CD4-positive, alpha-beta T cell (primary cell): ENCODE data around the gene CPNE9. TPM values are rescaled to one million over a fixed set of nuclear protein-coding genes. Genes with fewer than 3 reads are reported as not detected.

ENCODE experiments used
- ATAC-seq: fragments of 200-7000 bp; cut with Tn5 transposase; one replicate; pipeline ENCODE4 v1.10.0; 2022; ENCODE audit warnings: mild to moderate bottlenecking; ENCODE audit not compliant: poor library complexity
- CTCF ChIA-PET: fragments of 350-600 bp; sonication (Branson Sonifier 250); formaldehyde crosslinking; loops from one replicate; lab custom pipeline; 2021; ENCODE audit warnings: antibody characterized with exemption, inconsistent platforms; lab: Charles Lee
- POLR2A ChIA-PET: fragments of 350-600 bp; sonication (Branson Sonifier 250); formaldehyde crosslinking; loops from one replicate; lab custom pipeline; 2021; ENCODE audit warnings: antibody characterized with exemption, inconsistent platforms; lab: Charles Lee
- DNase-seq, 14 experiments: peaks; one replicate each; pipeline ENCODE4 v3.0.0-alpha.2; 2013 to 2020; ENCODE audit warnings: mixed read lengths in 2 of 14
- H3K27ac ChIP-seq, 2 donors: one replicate each; pipeline versions ENCODE4 v1.5.1 to v1.7.0; 2013; ENCODE audit warnings: low read length in 2 of 2, low read depth in 1 of 2, mild to moderate bottlenecking in 1 of 2
- H3K27me3 ChIP-seq, 2 experiments: 1 replicate in 1 of 2; 2 replicates in 1 of 2; pipeline versions ENCODE4 v1.6.1 to v1.7.0; 2013; ENCODE audit warnings: low read length in 2 of 2, control low read depth in 1 of 2, mild to moderate bottlenecking in 1 of 2, moderate library complexity in 1 of 2; ENCODE audit not compliant: insufficient read depth in 2 of 2, control insufficient read depth in 1 of 2
- H3K36me3 ChIP-seq: one replicate; pipeline ENCODE4 v1.6.1; 2013; ENCODE audit warnings: low read length, control low read depth; ENCODE audit not compliant: insufficient read depth
- H3K4me1 ChIP-seq: one replicate; pipeline ENCODE4 v1.6.1; 2013; ENCODE audit warnings: low read length, control low read depth; ENCODE audit not compliant: insufficient read depth
- H3K4me3 ChIP-seq: one replicate; pipeline ENCODE4 v1.5.1; 2013; ENCODE audit warnings: mild to moderate bottlenecking, low read length, moderate library complexity
- H3K9me3 ChIP-seq, 2 experiments: 1 replicate in 1 of 2; 2 replicates in 1 of 2; pipeline versions ENCODE4 v1.6.1 to v1.7.0; 2013; ENCODE audit warnings: low read length in 2 of 2, mild to moderate bottlenecking in 2 of 2, control low read depth in 1 of 2, moderate library complexity in 1 of 2; ENCODE audit not compliant: control insufficient read depth in 1 of 2, insufficient read depth in 1 of 2
- H3K27ac Mint-ChIP-seq: one replicate; pipeline ENCODE4 v1.8.0; 2020; ENCODE audit warnings: mixed read lengths
- H3K27me3 Mint-ChIP-seq: one replicate; pipeline ENCODE4 v1.8.0; 2021; ENCODE audit warnings: mixed read lengths
- H3K36me3 Mint-ChIP-seq: one replicate; pipeline ENCODE4 v1.8.0; 2021; ENCODE audit warnings: low read depth, mixed read lengths
- H3K4me1 Mint-ChIP-seq: one replicate; pipeline ENCODE4 v1.8.0; 2021; ENCODE audit warnings: low read depth, mixed read lengths
- H3K4me3 Mint-ChIP-seq: one replicate; pipeline ENCODE4 v1.8.0; 2020; ENCODE audit warnings: mild to moderate bottlenecking, mixed read lengths
- H3K9me3 Mint-ChIP-seq: one replicate; pipeline ENCODE4 v1.8.0; 2020; ENCODE audit warnings: mixed read lengths
- CTCF ChIP-seq: fragments of 200-600 bp; IDR thresholded peaks from one replicate; pipeline ENCODE4 v1.8.0; 2022; ENCODE audit warnings: antibody characterized with exemption, mild to moderate bottlenecking
- intact Hi-C, 2 experiments: fragments of 100-400 bp; cut with DNase I in 1 of 2; cut with micrococcal nuclease in 1 of 2; formaldehyde crosslinking; loops; one replicate each; pipeline versions ENCODE4 v1.15.1 to v1.9.0; 2023 to 2025; cut with DNase I, micrococcal nuclease
- total RNA-seq, 174 experiments: library from RNA in 2 of 174; stranded (reverse) in 2 of 174; gene quantifications; one replicate each; pipeline ENCODE4 v1.2.3 and lab custom pipeline; 2021 to 2026

Gene CPNE9
- total RNA-seq, 2 experiments from 2014 or later, result 0.33 to 0.45 TPM

- peak overlapping the region; percentile 95 for H3K4me3 Mint-ChIP-seq
- CTCF ChIA-PET, result interaction anchor here (1.4 kb wide), 1 partner anchor 182 kb away, joined by 4 read pairs; no protein-coding TSS in a partner anchor
- DNase-seq (no peak), ATAC-seq (no peak)
- peaks cover 49% of the 10 kb centered on the region for H3K36me3 ChIP-seq
- peaks cover 77% of the 10 kb centered on the region for H3K36me3 Mint-ChIP-seq
- POLR2A ChIA-PET, result interaction anchor here (0.6 to 3.3 kb wide), 8 partner anchors 19 to 387 kb away, joined by 3 to 41 read pairs (median 6); partner anchors contain the start of genes ARPC4, BRPF1, MTMR14 and TADA3
- no peaks in the 10 kb centered on the region for H3K9me3 Mint-ChIP-seq
- TF ChIP-seq CTCF, result no peak
- H3K27ac ChIP-seq, result peak overlapping the region; percentile 69 to 74
- H3K4me1 ChIP-seq, result peaks cover 44% of the 10 kb centered on the region
- peak overlapping the region; percentile 82 for H3K4me3 ChIP-seq
- intact Hi-C loops, result loop anchor here (1.0 to 2.0 kb wide), 2 partner anchors 42 to 92 kb away; partner anchors contain the start of gene TADA3 (in 2 of the 2)
- peak overlapping the region; percentile 85 for H3K27ac Mint-ChIP-seq
- H3K27me3 Mint-ChIP-seq, result no peaks in the 10 kb centered on the region
- no peaks in the 10 kb centered on the region for H3K27me3 ChIP-seq
- no peaks in the 10 kb centered on the region for H3K9me3 ChIP-seq
- H3K4me1 Mint-ChIP-seq, result peaks cover 51% of the 10 kb centered on the region
Measured at GRCh38 chr3:9750556-9751411, 47.2 kb downstream of the CPNE9 start.

GRCh38 chr3:9754678-9755077, 51.0 kb downstream of the CPNE9 start:
- Histone ChIP-seq H3K9me3 (no peaks in the 10 kb centered on the region), H3K27me3 (no peaks in the 10 kb centered on the region), H3K4me3 (no peak overlapping the region), H3K27ac (no peak overlapping the region), H3K4me1 (peaks cover 47% of the 10 kb centered on the region), H3K36me3 (peaks cover 59% of the 10 kb centered on the region)
- no peaks in the 10 kb centered on the region for H3K27me3 Mint-ChIP-seq
- peak overlapping the region; percentile 57 for H3K27ac Mint-ChIP-seq
- ATAC-seq, result no peak
- DNase-seq, result peak in 2 of 14 experiments; percentile 22 to 23
- peaks cover 44% of the 10 kb centered on the region for H3K4me1 Mint-ChIP-seq
- peaks cover 79% of the 10 kb centered on the region for H3K36me3 Mint-ChIP-seq
- H3K4me3 Mint-ChIP-seq, result peak overlapping the region; percentile 3
- ChIA-PET CTCF (no interaction called here), POLR2A (no interaction called here)
- H3K9me3 Mint-ChIP-seq, result no peaks in the 10 kb centered on the region
- intact Hi-C loops, result no loop called here
- TF ChIP-seq CTCF, result no peak

- ATAC-seq, result no peak
- peaks cover 17% of the 10 kb centered on the region for H3K4me1 Mint-ChIP-seq
- H3K4me3 ChIP-seq, result no peak overlapping the region
- peaks cover 64% of the 10 kb centered on the region for H3K36me3 ChIP-seq
- H3K9me3 ChIP-seq, result no peaks in the 10 kb centered on the region
- H3K27ac Mint-ChIP-seq, result no peak overlapping the region
- H3K36me3 Mint-ChIP-seq, result peaks cover 63% of the 10 kb centered on the region
- peaks cover 24% of the 10 kb centered on the region for H3K4me1 ChIP-seq
- no peaks in the 10 kb centered on the region for H3K27me3 ChIP-seq
- H3K27ac ChIP-seq, result no peak overlapping the region
- no peaks in the 10 kb centered on the region for H3K9me3 Mint-ChIP-seq
- ChIA-PET POLR2A (interaction anchor here (0.6 kb wide), 1 partner anchor 22 kb away, joined by 3 read pairs; no protein-coding TSS in a partner anchor), CTCF (no interaction called here)
- no peaks in the 10 kb centered on the region for H3K27me3 Mint-ChIP-seq
- no peak for TF ChIP-seq CTCF
- intact Hi-C loops, result no loop called here
- H3K4me3 Mint-ChIP-seq, result no peak overlapping the region
- no peak for DNase-seq
Measured at GRCh38 chr3:9757427-9757826, 53.8 kb downstream of the CPNE9 start.
